ENCODE data around the gene RIPOR1. TPM values are rescaled to one million over a fixed set of nuclear protein-coding genes. Genes with fewer than 3 reads are reported as not detected.

RIPOR1 gene
- total RNA-seq, 1 experiment from 2014 or later = 82.2 TPM

DNA sequence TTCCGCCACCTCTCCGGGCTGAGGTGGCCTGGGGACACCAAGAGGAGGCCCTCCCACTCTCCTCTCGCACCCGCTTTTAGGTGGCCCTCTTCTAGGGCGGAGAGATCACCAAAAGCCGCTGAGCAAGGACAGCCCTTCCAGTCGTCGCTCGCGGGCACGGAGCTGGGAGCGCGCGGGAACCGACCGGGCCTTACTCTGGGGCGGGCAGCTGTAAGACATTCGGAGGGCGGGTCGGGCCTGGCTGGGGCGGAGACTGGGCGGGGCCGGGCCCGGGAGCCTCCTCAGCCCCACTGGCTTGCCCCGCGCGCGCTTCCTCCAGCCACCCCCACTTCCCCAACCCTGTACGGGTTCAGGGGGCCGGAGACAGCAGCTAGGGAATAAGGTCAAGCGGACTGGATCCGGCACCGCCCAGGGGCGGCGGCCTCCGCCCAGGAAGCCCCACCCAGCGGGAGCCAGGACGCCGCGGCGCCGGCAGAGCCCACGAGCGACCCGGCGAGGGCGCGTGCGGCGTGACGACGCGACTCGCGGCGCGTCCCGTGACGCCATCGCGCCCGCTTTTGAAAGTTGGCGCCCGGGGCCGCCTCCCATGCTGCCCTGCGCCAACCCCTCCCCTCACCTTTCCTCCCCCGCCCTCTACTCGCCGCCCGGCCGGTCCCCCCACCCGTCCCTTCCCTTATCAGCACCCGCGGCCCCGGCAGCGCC lies 33.3 kb downstream of the RIPOR1 start:
- TF ChIP-seq TCF7L2 (IDR thresholded peaks at IDR 0.05; ENCODE audit: low read depth, low read length) = peak; percentile 52; the same call in 1 of the 2 replicates
- TF ChIP-seq, protein P1, sequence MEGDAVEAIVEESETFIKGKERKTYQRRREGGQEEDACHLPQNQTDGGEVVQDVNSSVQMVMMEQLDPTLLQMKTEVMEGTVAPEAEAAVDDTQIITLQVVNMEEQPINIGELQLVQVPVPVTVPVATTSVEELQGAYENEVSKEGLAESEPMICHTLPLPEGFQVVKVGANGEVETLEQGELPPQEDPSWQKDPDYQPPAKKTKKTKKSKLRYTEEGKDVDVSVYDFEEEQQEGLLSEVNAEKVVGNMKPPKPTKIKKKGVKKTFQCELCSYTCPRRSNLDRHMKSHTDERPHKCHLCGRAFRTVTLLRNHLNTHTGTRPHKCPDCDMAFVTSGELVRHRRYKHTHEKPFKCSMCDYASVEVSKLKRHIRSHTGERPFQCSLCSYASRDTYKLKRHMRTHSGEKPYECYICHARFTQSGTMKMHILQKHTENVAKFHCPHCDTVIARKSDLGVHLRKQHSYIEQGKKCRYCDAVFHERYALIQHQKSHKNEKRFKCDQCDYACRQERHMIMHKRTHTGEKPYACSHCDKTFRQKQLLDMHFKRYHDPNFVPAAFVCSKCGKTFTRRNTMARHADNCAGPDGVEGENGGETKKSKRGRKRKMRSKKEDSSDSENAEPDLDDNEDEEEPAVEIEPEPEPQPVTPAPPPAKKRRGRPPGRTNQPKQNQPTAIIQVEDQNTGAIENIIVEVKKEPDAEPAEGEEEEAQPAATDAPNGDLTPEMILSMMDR (IDR thresholded peaks at IDR 0.05) = no peak
- TF ChIP-seq, protein P2, sequence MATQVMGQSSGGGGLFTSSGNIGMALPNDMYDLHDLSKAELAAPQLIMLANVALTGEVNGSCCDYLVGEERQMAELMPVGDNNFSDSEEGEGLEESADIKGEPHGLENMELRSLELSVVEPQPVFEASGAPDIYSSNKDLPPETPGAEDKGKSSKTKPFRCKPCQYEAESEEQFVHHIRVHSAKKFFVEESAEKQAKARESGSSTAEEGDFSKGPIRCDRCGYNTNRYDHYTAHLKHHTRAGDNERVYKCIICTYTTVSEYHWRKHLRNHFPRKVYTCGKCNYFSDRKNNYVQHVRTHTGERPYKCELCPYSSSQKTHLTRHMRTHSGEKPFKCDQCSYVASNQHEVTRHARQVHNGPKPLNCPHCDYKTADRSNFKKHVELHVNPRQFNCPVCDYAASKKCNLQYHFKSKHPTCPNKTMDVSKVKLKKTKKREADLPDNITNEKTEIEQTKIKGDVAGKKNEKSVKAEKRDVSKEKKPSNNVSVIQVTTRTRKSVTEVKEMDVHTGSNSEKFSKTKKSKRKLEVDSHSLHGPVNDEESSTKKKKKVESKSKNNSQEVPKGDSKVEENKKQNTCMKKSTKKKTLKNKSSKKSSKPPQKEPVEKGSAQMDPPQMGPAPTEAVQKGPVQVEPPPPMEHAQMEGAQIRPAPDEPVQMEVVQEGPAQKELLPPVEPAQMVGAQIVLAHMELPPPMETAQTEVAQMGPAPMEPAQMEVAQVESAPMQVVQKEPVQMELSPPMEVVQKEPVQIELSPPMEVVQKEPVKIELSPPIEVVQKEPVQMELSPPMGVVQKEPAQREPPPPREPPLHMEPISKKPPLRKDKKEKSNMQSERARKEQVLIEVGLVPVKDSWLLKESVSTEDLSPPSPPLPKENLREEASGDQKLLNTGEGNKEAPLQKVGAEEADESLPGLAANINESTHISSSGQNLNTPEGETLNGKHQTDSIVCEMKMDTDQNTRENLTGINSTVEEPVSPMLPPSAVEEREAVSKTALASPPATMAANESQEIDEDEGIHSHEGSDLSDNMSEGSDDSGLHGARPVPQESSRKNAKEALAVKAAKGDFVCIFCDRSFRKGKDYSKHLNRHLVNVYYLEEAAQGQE (IDR thresholded peaks at IDR 0.05; ENCODE audit: insufficient read depth in 1 of 2, low read depth in 2 of 2, low read length in 1 of 2) = no peak
- TF ChIP-seq SIN3A (IDR thresholded peaks at IDR 0.05; ENCODE audit: borderline replicate concordance, insufficient read depth, low read depth, low read length) = no peak
- TF ChIP-seq POLR2AphosphoS5 (IDR thresholded peaks at IDR 0.05; ENCODE audit: low read depth, low read length) = peak; percentile 84
- DNase-seq (ENCODE audit: low read depth, low spot score) (peak; percentile 65), ATAC-seq (peak; percentile 94)
- POLR2A ChIA-PET = interaction anchor here (0.6 kb wide), 2 partner anchors 8 to 485 kb away, joined by 4 to 6 read pairs; no protein-coding TSS in a partner anchor
- in situ Hi-C loops (cut with HindIII; ENCODE audit: low pct_unique_long_range_greater_than_20kb, low sequenced_read_pairs) (no loop called here), intact Hi-C loops (cut with micrococcal nuclease; ENCODE audit: unreplicated experiment) (no loop called here)
- peak overlapping the region; percentile 78 to 82 for H3K4me3 ChIP-seq (ENCODE audit: low read depth in 2 of 2, low read length in 2 of 2)
- H3K27me3 ChIP-seq (ENCODE audit: control insufficient read depth, insufficient read depth, low read length) = no peaks in the 10 kb centered on the region
- BruUV-seq (replicated peaks) = no TSS peak
- no peaks in the 10 kb centered on the region for H3K9me3 ChIP-seq (ENCODE audit: control insufficient read depth, insufficient read depth, low read depth, low read length)
- H3K4me1 ChIP-seq (ENCODE audit: control insufficient read depth, insufficient read depth, low read length) = peaks cover 11% of the 10 kb centered on the region
- H3K27ac ChIP-seq (ENCODE audit: low read length) = peak overlapping the region; percentile 89
- CTCF ChIA-PET = interaction anchor here (0.6 to 1.2 kb wide), 4 partner anchors 15 to 626 kb away, joined by 3 to 6 read pairs (median 4); no protein-coding TSS in a partner anchor
- H3K36me3 ChIP-seq (ENCODE audit: control insufficient read depth, insufficient read depth, low read length) = peaks cover 5% of the 10 kb centered on the region; the same call in 1 of the 2 replicates

DNA sequence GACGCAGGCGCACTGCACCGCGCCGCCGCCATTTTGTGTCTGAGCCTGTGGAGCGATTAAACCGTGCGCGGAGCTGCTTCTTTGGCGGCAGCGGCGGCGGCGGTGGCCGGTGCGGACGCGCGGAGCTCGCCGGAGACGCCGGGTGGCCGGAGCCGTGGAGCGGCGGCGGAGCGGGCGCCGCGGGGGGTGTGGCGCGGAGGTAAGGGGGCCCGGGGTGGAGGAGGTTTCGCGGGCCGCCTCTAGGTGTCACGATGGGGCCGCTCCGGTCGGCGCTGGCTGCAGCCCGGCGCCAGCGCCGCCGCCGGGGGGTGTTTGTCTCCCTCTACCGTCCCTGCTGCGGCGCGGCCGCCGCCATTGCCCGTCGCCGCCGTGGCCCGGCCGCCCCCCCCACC lies 33.9 kb downstream of the RIPOR1 start, which contains the start of gene CTCF:
Gene CTCF, plus strand, starts transcription at position 1 of the 392 bp plus-strand sequence. CDS start 48,307 bp downstream, outside the sequence.
- H3K9me3 ChIP-seq (ENCODE audit: control insufficient read depth, insufficient read depth, low read depth, low read length) = no peaks in the 10 kb centered on the region
- peaks cover 5% of the 10 kb centered on the region; the same call in 1 of the 2 replicates for H3K36me3 ChIP-seq (ENCODE audit: control insufficient read depth, insufficient read depth, low read length)
- peak within 1 kb of the TSS; percentile 78 to 92 for H3K4me3 ChIP-seq (ENCODE audit: low read depth in 2 of 2, low read length in 2 of 2)
- in situ Hi-C loops (cut with HindIII; ENCODE audit: low pct_unique_long_range_greater_than_20kb, low sequenced_read_pairs) (no loop called here), intact Hi-C loops (cut with micrococcal nuclease; ENCODE audit: unreplicated experiment) (no loop called here)
- H3K27me3 ChIP-seq (ENCODE audit: control insufficient read depth, insufficient read depth, low read length) = no peaks in the 10 kb centered on the region
- ATAC-seq (peak; percentile 79), DNase-seq (ENCODE audit: low read depth, low spot score) (no peak)
- BruUV-seq (replicated peaks) = no TSS peak
- CTCF ChIA-PET = interaction anchor here (0.6 kb wide), 1 partner anchor 625 kb away, joined by 3 read pairs; no protein-coding TSS in a partner anchor
- TF ChIP-seq, protein P1 (IDR thresholded peaks at IDR 0.05) = peak; percentile 84
- TF ChIP-seq, protein P2 (IDR thresholded peaks at IDR 0.05; ENCODE audit: insufficient read depth in 1 of 2, low read depth in 2 of 2, low read length in 1 of 2) = no peak
- no peak for TF ChIP-seq TCF7L2 (IDR thresholded peaks at IDR 0.05; ENCODE audit: low read depth, low read length)
- TF ChIP-seq SIN3A (IDR thresholded peaks at IDR 0.05; ENCODE audit: borderline replicate concordance, insufficient read depth, low read depth, low read length) = no peak
- no peak for TF ChIP-seq POLR2AphosphoS5 (IDR thresholded peaks at IDR 0.05; ENCODE audit: low read depth, low read length)
- peak within 1 kb of the TSS; percentile 89 for H3K27ac ChIP-seq (ENCODE audit: low read length)
- peaks cover 11% of the 10 kb centered on the region for H3K4me1 ChIP-seq (ENCODE audit: control insufficient read depth, insufficient read depth, low read length)
- POLR2A ChIA-PET = interaction anchor here (0.6 kb wide), 1 partner anchor 9 kb away, joined by 4 read pairs; no protein-coding TSS in a partner anchor
